Stimulated activated CD4-positive, alpha-beta T cell treated with anti-CD3 and anti-CD28 coated beads, Interleukin-4, amount 100 ng/mL, for 1 hour (primary cell): ENCODE results near the gene TICAM1.
A peak's percentile ranks its signal among the peaks of the same experiment; 100 is the strongest.
"Not testable (repeated sequence)": the region's sequence is repeated elsewhere in the genome, so short reads cannot be mapped to it uniquely, and the experiment has no call there.

Source experiments
- DNase-seq: peaks from one replicate; pipeline ENCODE4 v3.0.0-alpha.2; 2020

TICAM1 gene

GRCh38 chr19:4844348-4845179 is 13.1 kb upstream of the TICAM1 start:
- DNase-seq, result no peak

GRCh38 chr19:4843647-4843965 is 12.1 kb upstream of the TICAM1 start:
- no peak for DNase-seq

GRCh38 chr19:4839192-4839591 is 7.7 kb upstream of the TICAM1 start:
- no peak for DNase-seq

- DNase-seq, result no peak
Measured at GRCh38 chr19:4832776-4833175, 1.3 kb upstream of the TICAM1 start.

- not testable (repeated sequence) for DNase-seq
Measured at GRCh38 chr19:4831979-4832340, 448 bp upstream of the TICAM1 start.

GRCh38 chr19:4830768-4831265 is 695 bp downstream of the TICAM1 start:
- no peak for DNase-seq

GRCh38 chr19:4830332-4830731 is 1.2 kb downstream of the TICAM1 start:
- no peak for DNase-seq

GRCh38 chr19:4829001-4829712 is 2.4 kb downstream of the TICAM1 start:
- DNase-seq, result no peak

- no peak for DNase-seq
Measured at GRCh38 chr19:4823577-4823976, 7.9 kb downstream of the TICAM1 start.

- not testable (repeated sequence) for DNase-seq
Measured at GRCh38 chr19:4822354-4822753, 9.2 kb downstream of the TICAM1 start.

- no peak for DNase-seq
Measured at GRCh38 chr19:4821265-4821664, 10.2 kb downstream of the TICAM1 start.

- DNase-seq, result no peak
Measured at GRCh38 chr19:4817467-4818277, 13.8 kb downstream of the TICAM1 start.

GRCh38 chr19:4816950-4817278 is 14.6 kb downstream of the TICAM1 start:
- no peak for DNase-seq

- no peak for DNase-seq
Measured at GRCh38 chr19:4816202-4816949, 15.1 kb downstream of the TICAM1 start.

- peak; percentile 72 for DNase-seq
Measured at GRCh38 chr19:4815426-4816201, 15.9 kb downstream of the TICAM1 start.

GRCh38 chr19:4814625-4815425 is 16.7 kb downstream of the TICAM1 start:
- no peak for DNase-seq

- DNase-seq, result peak; percentile 93
Measured at GRCh38 chr19:4811328-4812131, 20.0 kb downstream of the TICAM1 start.

- DNase-seq, result no peak
Measured at GRCh38 chr19:4807188-4807587, 24.3 kb downstream of the TICAM1 start.

GRCh38 chr19:4806384-4806783 is 25.1 kb downstream of the TICAM1 start:
- DNase-seq, result no peak

- not testable (repeated sequence) for DNase-seq
Measured at GRCh38 chr19:4805140-4805539, 26.4 kb downstream of the TICAM1 start.
